ENCODE results near the gene ATN1. TPM values are rescaled to one million over a fixed set of nuclear protein-coding genes. Genes with fewer than 3 reads are reported as not detected.

Gene ATN1
- total and polyA plus RNA-seq, 2 of the 8 experiments (the other 6 are each of a cell fraction or from before 2014, with no cell fraction given): 20.6 to 73.4 TPM

DNA sequence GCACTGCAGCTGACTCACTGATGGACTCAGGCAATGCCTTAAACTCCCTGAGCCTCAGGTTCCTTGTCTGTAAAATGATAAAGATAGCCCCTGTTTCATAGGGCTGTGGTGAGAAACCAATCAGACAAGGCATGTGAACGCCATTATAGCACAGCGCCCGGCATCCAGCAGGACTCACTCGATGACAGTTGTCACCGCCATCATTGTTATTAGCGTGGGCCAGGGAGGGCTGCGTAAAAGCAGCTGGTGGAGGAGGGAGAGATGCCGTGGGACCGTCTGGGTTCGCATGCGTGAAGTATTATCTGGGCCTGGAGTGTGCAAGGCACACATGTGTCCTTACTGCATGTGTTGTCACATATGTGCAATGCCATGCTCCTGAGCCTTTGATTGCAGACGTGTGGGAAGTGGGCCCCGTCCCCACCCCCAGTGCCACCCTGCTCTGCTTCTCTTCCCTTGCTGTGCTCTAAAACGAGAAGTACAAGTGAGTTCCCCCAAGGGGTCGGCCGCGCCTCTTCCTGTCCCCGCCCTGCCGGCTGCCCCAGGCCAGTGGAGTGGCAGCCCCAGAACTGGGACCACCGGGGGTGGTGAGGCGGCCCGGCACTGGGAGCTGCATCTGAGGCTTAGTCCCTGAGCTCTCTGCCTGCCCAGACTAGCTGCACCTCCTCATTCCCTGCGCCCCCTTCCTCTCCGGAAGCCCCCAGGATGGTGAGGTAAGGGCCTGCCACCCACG is 23.2 kb downstream of the ATN1 start, which contains the start of gene PTPN6 (continued):
- TF ChIP-seq USF2 (IDR thresholded peaks at IDR 0.05; ENCODE audit: low read length): no peak

Measured in H1 (cell line).